Amniotic stem cell (primary cell): ENCODE results near the gene HECTD2.
"Not testable (repeated sequence)": the region's sequence is repeated elsewhere in the genome, so short reads cannot be mapped to it uniquely, and the experiment has no call there.

Source experiments
- DNase-seq: peaks from one replicate; lab custom pipeline; 2025; lab: John Stamatoyannopoulos, UW

HECTD2 gene

DNA sequence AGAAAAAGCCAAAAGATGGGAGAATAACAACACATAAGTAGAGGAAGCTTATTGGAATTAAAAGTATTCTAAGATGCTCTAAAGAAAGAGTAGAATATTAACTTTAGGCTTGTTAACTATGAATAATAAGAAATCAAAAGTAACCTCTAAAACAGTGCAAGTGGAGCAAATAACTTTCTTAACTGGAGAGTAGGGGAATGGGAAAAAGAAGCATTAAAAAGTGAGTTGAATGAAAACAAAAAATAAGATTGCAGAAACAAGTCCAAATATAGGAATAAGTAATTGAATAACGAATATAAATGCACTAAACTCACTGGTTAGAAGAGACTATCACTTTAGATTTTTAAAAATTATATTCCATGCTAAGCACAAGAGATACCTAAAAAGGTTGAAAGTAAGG lies 63.9 kb downstream of the HECTD2 start:
- DNase-seq: no peak

DNA sequence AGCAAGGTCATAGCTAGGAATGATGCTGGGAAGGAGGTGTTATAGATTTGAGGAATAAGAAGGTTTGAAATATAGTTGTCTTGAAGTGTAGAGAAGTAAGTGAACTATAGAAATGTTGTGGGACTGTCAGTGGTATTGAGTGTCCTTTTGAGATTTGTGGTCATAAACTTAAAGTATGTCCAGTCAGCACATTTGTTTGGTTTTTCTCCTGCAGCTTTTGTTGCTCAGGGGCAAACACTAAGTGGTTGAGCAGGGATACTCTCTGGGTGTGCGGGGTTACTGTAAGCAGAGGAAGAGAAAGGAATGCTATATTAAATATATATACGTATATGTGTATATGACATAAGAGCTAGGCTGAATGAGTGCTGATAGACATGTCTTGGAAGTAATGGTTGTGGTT lies 67.1 kb downstream of the HECTD2 start:
- DNase-seq: no peak

DNA sequence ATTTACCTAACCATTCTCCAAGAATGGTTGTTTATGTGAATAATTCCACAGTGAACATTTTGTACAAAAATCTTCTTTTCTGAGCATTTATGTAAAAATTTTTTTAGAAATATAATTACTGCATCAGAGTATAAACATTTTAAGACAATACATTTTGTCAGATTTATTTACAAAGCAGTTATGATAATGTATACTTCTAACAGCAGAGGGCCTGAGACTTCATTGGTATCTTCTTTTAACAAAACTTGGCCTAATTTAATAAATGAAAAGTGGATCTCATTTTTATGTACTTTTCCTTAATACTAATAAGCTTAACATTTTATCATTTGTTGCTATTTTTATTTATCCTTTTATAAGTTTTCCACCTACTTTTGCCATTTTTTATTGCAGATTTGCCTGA lies 69.4 kb downstream of the HECTD2 start:
- no peak for DNase-seq

DNA sequence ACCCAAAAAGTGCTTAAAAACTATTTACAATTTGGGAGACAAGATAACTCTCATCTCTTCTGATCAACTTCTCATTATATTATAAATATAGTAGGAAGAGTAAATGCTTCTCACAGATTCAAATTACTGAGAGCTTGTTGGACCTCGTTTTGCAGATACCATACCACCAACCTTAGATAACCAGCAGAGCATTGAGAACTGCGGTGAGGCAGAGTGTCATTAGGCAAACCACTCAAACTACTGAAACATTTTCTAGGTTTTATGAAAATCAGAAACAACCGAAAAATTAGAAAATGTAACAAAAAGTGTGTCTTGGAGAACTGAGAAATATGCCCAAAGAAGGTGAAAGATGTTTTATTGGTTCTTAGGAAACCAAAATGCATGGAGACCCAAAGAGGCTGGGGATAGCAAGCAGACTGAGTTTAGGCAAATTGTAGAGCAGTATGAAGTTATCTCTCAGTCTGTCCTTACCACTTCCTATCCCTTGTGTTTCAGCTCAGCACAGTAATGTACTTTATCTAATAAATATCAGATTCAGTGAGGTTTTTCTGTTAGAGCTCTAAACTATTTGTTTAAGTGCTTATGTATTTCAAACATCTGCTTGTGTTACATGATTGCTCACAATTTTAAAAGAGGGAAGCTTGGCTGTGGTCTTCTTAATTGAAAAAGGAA lies 77.9 kb downstream of the HECTD2 start:
- DNase-seq: no peak

DNA sequence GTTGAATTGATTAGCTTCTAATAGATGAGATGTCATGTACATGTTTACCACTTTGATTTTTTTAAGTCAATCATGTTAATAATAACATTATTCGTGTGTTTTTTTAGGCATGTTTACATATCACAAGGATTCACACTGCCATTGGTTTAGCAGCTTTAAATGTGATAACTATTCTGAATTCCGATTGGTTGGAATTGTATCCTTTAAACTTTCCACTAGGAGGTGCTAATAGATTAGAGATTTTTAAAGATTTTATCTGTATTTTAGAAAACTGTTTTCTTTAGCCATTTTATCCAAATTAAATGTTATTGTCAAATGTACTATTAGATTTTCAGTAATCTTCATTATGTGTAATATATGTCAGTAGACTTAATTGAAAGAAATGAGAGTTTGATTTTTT lies 83.2 kb downstream of the HECTD2 start:
- DNase-seq: peak; percentile 27

DNA sequence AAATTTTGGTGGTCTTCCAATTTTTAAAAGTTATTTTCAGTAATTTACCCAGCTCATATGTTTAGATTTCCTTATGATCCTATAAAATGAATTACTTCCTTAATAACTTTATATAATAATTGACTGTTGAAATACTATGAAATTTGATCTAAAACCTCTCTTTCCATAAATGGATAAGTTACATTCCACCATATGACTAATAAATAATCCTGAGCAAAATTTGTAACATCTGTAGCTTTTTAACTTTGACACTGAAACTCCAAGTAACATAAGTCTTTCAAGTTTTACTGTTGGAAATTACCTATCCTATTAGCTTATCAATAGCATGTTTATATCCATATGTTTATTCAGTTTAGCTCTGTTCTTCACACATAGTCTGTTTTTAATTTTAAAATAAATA lies 85.3 kb downstream of the HECTD2 start:
- DNase-seq: no peak

DNA sequence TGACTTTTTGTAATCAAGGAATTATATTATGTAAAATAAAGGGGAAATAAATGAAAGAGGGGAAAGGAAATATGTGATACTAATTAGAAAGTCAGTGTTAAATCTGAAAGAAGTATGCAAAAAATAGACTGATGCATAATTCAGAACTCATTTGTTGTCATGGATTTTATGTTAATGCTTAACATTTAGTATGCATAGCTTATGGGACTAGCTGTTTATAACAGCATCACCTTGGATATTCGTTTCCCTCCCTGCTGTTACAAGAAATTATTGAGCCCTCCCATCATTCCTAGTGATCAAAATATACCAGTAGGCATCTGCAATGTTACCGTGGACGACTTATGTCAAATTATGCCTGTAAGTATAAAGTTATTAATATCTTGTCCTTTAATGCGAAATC lies 85.9 kb downstream of the HECTD2 start:
- DNase-seq: no peak

DNA sequence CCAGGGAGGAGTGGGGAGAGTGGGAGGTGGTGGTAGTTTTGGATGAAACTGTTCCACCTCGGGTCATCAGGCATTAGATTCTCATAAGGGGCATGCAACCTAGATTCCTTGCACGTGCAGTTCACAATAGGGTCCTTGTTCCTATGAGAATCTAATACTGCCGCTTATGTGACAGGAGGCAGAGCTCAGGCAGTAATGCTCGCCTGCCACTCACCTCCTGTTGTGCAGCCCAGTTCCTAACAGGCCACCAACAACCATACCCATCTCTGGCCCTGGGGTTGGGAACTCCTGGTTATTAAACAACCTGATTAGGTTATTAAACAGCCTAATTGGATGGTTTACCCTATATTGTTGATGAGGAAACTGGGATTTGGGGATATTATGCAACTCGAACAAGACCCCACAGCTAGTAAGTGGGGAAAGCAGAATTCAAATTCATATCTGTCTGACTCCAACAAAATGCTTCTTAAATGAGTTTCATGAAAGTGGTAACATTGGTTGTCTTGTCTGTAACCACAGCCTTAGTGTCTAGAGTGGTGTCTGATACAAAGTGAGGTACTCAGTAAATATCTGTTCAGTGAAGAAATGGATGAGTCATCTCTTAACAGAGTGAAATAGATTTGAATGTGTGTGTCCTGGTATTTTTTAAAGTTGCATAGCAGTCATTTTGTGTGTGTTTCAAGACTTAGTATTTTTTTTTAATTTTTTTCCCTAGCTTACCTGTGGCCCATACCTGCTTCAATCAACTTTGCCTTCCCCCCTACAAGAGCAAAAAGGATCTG lies 101.6 kb downstream of the HECTD2 start:
- DNase-seq: peak; percentile 37

DNA sequence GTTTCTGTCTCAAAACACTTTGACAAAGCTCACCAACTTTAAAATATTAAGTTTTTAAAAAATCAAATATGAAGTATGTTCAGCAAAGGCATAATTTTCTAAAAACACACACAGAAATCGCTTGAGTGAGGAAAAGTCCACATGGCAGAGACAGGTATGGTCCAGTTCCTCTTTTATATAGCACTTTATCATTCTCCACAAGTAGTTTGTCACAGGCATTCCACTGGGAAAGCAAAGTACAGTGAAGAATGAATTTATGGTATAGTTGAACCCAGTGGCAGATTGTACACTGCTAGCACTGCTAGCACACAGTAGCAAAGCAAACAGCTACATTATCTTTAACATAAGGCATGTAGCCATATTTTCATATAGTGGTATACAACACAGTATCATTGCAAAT lies 102.3 kb downstream of the HECTD2 start:
- DNase-seq: no peak

DNA sequence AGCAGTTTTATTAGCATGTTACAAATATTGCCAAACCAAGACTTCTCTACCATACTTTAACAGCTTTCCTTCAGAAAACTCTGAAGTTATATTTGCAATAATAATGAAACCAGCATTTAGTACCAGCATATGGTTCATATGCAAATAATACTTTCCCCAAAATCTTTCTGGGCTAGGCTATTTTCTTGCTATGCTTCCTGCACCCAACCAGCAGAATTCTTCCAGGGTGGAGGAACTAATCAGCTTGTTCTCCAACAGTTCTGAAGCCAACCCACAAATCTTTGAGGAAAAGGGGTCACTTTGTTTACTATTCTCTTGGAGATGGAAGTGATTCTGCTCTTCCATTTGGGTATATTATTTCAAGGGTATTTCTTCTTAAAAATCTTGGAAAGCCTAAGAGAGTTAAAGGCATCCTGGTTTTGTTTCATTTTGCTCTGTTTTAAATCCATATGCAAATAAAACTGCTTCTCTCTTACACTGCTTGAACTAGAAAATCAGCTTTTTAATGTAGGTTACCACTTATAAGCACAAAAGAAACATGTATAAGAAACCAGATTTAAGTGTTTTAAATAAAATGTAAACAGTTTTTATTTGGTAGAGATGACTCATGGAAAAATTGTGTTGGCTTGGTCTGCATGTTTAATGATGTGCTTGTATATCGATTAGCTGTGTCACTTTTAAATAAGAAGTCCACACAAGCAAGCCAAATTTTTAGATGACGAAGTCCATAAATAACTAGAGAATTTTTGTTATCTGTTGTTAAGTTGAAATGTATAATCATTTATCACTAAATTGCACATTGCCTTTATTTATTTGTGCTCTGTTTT lies 103.7 kb downstream of the HECTD2 start:
- DNase-seq: no peak

DNA sequence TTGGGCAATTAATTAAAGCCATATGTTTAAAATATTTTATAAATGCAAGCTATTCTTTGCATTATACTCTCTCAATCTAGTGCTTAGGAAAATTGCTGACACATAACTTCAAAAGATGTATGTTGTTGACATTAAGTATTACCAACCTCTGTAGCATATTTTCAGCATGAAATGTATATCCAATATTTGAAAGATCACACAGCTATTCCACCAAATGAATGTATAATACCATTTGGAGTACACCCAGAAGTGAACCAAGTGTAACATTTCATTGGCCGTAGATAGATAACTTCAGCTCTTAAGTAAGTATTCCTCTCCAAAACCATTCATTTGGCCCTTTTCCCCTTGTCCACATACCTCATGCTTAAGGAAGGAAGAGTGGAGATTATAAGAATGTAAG lies 104.6 kb downstream of the HECTD2 start:
- DNase-seq: no peak

DNA sequence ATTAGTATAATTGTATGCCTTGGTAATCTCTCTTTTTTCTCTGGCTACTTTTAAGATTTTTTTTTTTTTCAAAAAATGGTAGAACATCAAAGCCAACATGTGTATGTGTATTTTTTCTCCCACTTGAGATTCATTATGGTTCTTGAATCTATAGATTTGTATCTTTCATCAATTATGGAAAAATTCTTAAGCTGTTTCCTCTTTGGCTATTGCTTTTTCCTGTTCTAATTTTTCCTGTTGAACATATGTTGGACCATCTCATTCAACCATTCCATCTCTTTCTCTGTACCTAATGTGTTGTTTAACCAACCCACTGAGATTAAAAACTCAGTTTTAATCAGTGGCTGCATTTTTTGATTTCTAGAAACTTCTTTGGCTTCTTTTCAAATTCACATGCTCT lies 107.2 kb downstream of the HECTD2 start:
- DNase-seq: no peak

DNA sequence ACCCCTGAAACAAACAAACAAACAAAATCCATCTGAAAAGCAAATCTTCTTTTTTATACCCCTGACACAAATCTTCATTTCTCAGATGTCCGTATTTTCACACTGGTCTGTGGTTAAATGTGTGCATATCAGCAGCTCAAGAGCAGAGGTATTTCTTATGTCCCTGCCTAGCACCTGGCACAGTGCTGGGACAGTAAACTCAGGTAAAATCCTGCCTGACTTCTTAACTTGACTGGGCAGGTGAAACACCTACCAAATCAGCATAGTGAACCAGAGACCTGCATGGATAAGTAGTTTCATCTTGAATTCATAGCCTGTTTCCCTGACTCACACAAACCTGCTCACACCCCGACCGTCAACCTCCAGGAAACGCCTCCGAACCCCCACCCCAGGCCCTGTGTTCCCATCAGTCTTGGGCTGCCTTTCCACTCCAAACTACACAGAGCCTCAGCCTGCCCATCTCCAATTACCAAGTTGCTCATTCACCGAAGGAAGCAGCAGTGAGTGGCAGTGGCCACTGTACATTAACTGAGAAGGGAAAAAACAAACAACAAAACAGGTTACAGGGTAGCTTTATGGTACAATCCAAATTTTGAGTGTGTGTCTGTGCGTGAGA lies 109.9 kb downstream of the HECTD2 start:
- no peak for DNase-seq

DNA sequence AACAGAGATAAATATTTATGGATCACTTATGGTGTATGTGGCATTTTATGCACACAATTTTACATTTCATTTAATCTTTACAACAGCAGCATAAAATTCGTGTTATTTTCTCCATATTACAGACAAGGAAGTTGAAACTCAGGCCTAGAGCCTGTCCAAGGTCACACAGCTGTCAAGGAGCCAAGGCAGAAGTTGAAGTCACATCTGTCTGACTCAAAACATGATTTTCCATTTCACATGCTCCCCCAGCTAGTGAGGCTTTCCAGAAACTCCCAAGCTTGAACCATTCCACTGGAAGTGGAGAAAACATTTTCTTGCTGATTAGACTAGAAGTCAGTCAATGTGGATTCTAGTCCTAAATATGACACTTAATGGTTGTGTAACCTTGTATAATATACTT lies 110.5 kb downstream of the HECTD2 start:
- no peak for DNase-seq

DNA sequence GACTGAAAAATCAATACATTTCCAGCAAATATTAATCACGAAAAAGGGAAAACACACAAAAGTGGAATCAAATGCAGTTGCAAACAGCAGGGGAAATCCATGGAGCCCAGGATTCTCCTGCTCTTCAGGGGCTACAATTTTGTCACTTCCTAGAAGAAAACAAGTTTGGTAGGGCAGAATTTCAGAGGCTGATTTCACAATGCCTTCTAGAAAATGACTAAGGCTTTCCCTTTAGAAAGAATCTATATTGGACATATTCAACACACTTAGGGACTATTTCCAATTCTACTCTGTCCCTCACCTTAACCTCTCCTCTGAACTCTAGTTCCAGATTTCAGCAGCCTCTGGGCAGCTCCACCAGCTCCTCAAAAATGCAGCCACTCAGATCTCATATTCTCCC lies 111.3 kb downstream of the HECTD2 start:
- DNase-seq: no peak

DNA sequence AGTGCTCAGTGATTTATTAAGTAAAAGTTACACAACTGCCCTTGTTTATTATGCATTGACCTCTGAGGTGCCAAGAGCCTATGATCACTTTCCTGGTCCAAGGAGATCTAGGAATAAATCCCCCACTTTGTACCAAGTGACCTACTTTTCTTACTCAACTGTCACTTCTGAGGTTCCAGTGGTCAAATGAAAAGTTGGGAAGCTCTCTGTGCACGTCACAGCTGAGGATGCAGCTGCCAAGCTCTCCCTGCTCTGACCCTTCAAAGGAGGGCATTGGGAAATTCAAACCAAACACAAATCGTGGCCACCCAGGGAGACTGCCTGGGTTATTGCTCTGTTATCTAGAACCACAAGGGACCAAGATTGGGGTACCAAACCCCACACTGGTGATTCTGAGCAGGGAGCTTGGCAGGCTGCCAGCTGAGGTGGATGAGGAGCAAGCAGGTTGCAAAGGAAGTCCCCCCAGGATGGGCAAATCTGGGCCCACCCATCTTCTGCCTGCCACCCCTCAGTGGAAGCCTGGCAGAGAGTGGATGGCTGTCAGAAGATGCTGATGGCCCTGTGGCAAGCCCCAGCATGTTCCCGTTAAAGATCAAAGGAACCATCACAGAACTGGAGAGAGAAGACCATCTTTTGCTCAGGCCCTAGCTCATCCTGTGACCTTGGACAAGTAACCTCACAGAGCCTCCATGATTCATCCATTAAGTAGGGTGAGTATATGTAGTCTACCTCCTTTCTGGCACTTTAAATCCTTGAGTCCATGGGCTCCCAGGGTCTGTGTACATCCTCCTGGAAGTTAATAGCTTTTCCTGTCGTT lies 116.0 kb downstream of the HECTD2 start:
- no peak for DNase-seq

DNA sequence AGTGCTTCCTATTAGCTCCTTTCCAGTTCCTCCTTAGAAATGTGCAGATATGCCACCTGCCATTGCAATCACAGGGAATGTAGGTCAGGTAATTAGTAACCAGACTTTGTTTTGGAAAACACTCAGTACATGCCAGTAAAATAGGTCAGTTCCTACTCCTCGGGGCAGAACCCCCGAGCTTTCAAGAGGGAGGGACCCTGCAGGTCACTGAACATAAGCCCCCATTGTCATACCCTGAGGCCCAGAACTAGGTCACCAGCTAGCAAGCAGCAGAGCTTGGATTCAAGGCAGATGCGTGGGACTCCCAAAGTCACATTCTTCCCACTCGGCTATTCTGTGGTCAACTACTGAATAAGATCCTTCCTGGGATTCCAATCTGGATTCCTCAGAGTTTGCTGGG lies 117.9 kb downstream of the HECTD2 start:
- DNase-seq: no peak

DNA sequence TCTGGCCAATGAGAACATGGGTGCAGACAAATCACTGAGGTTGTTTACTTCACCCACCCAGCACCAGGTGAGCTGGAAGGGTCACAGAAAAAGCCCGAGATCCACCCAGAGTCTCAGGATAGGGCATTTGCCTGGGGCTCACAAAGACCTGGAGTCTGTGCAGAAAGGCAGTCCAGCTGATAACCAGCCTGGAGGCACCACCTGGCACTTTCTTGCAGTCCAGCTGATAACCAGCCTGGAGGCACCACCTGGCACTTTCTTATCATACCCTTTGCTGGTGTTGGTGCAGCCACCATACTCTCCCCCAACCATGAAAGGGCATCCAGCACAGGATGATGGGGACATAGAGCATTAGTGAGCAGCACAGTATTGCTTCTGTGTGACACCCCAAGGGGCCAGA lies 118.6 kb downstream of the HECTD2 start:
- no peak for DNase-seq

DNA sequence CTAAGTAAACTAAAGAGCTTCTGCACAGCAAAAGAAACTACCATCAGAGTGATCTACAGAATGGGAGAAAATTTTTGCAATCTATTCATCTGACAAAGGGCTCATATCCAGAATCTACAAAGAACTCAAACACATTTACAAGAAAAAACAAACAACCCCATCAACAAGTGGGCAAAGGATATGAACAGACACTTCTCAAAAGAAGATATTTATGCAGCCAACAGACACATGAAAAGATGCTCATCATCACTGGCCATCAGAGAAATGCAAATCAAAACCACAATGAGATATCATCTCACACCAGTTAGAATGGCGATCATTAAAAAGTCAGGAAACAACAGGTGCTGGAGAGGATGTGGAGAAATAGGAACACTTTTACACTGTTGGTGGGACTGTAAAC lies 124.6 kb downstream of the HECTD2 start:
- DNase-seq: not testable (repeated sequence)

DNA sequence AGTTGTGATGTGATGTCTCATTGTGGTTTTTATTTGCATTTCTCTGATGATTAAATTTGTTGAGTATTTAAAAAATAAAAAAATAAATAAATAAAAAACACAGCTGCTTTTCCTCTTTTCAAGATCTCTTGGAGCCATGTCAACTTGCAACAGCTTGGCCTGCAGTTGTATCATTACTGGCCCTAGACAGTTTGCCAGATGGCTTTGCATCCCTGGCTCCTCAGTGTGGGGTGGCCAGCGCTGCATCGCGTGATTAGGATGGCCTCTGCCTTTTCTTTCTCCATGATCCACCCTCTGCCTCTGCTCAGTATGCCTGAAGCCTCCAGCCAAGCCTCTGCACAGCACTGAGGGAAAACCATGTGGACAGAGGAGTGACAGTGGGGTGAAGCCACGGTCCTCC lies 126.0 kb downstream of the HECTD2 start:
- DNase-seq: no peak

DNA sequence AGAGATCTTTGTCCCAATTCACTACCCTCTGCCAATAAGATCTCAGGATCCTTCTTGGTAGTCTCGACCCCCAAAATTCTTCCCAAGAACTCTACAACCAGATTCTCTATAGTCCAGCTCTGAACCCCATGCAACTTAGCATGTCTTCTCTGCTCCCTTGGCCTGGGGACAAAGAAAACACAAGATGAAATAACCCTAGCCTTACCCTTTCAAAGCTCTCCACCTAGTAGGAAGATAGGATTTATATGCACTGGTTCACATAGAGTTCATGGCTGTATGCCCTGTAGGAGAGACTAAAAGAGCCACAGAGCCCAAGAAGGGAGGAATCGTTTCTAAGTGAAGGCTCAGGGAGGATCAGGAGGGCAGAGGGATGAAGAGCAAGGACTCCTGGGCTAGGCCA lies 126.6 kb downstream of the HECTD2 start:
- DNase-seq: no peak
